GM23338 (cell line): ENCODE results near the gene TEX35.

Experiments
- CREB1 ChIP-seq: fragments of 250-450 bp; sonication (Bioruptor Pico); IDR thresholded peaks from 2 replicates; pipeline ENCODE4 v1.5.0; 2020; ENCODE audit warnings: low read depth, mild to moderate bottlenecking, moderate library complexity
- EZH2 ChIP-seq: fragments of 200-600 bp; sonication (generic); IDR thresholded peaks from one replicate; pipeline ENCODE4 v1.8.0; 2017; ENCODE audit warnings: antibody characterized with exemption, mild to moderate bottlenecking, low read depth; ENCODE audit not compliant: unreplicated experiment
- EZH2phosphoT487 ChIP-seq: fragments of 200-600 bp; sonication (generic); IDR thresholded peaks from one replicate; pipeline ENCODE4 v1.8.1; 2018; ENCODE audit warnings: antibody characterized with exemption; ENCODE audit not compliant: unreplicated experiment
- JUNB ChIP-seq: IDR thresholded peaks from one replicate; pipeline ENCODE4 v1.6.1; 2016; ENCODE audit warnings: antibody characterized with exemption; ENCODE audit not compliant: unreplicated experiment
- POLR2AphosphoS5 ChIP-seq: IDR thresholded peaks from 2 replicates; pipeline ENCODE4 v1.6.1; 2016; ENCODE audit warnings: antibody characterized with exemption, low read depth
- STAT1 ChIP-seq: IDR thresholded peaks from one replicate; pipeline ENCODE4 v1.6.1; 2016; ENCODE audit warnings: antibody characterized with exemption; ENCODE audit not compliant: unreplicated experiment
- ZNF331 ChIP-seq: fragments of 250-450 bp; sonication (Bioruptor Pico); IDR thresholded peaks from 2 replicates; pipeline ENCODE4 v1.5.0; 2020; ENCODE audit warnings: low read depth, mild to moderate bottlenecking, moderate library complexity
- TF ChIP-seq, protein P1 (sequence below), 2 experiments: fragments of 200-600 bp in 1 of 2; sonication (generic) in 1 of 2; conservative IDR thresholded peaks; 2 replicates each; pipeline versions ENCODE4 v1.5.1 to v1.6.1; 2016 to 2017; ENCODE audit warnings: antibody characterized with exemption in 2 of 2, low read depth in 2 of 2, mild to moderate bottlenecking in 2 of 2, moderate library complexity in 1 of 2
- TF ChIP-seq, protein P2 (sequence below): IDR thresholded peaks from one replicate; pipeline ENCODE4 v1.6.1; 2018; ENCODE audit warnings: antibody characterized with exemption; ENCODE audit not compliant: unreplicated experiment
- TF ChIP-seq, protein P3 (sequence below): IDR thresholded peaks from 2 replicates; pipeline ENCODE4 v1.6.1; 2016; ENCODE audit warnings: antibody characterized with exemption

DNA sequence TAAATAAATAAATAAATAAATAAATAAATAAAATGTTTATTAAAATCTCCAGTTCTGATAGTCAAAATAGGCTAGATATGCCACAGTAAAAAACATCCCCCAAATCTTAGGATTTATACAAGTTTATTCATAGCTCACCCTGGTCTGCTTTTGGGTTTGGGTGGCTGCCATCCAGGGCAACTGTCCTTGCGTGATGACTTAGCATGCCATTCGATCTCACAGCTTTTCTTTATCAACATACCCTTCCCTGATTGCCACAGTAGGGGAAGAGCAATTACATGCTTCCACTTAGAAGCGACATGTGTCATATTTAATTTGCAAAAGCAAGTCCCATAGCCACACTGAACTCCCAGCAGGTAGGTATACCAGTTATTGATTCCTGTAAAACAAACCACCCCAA, 52.7 kb downstream of the TEX35 start:
- TF ChIP-seq, protein P1, sequence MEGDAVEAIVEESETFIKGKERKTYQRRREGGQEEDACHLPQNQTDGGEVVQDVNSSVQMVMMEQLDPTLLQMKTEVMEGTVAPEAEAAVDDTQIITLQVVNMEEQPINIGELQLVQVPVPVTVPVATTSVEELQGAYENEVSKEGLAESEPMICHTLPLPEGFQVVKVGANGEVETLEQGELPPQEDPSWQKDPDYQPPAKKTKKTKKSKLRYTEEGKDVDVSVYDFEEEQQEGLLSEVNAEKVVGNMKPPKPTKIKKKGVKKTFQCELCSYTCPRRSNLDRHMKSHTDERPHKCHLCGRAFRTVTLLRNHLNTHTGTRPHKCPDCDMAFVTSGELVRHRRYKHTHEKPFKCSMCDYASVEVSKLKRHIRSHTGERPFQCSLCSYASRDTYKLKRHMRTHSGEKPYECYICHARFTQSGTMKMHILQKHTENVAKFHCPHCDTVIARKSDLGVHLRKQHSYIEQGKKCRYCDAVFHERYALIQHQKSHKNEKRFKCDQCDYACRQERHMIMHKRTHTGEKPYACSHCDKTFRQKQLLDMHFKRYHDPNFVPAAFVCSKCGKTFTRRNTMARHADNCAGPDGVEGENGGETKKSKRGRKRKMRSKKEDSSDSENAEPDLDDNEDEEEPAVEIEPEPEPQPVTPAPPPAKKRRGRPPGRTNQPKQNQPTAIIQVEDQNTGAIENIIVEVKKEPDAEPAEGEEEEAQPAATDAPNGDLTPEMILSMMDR (conservative IDR thresholded peaks at IDR 0.05; ENCODE audit: low read depth in 2 of 2) = no peak
- no peak for TF ChIP-seq POLR2AphosphoS5
- TF ChIP-seq, protein P2, sequence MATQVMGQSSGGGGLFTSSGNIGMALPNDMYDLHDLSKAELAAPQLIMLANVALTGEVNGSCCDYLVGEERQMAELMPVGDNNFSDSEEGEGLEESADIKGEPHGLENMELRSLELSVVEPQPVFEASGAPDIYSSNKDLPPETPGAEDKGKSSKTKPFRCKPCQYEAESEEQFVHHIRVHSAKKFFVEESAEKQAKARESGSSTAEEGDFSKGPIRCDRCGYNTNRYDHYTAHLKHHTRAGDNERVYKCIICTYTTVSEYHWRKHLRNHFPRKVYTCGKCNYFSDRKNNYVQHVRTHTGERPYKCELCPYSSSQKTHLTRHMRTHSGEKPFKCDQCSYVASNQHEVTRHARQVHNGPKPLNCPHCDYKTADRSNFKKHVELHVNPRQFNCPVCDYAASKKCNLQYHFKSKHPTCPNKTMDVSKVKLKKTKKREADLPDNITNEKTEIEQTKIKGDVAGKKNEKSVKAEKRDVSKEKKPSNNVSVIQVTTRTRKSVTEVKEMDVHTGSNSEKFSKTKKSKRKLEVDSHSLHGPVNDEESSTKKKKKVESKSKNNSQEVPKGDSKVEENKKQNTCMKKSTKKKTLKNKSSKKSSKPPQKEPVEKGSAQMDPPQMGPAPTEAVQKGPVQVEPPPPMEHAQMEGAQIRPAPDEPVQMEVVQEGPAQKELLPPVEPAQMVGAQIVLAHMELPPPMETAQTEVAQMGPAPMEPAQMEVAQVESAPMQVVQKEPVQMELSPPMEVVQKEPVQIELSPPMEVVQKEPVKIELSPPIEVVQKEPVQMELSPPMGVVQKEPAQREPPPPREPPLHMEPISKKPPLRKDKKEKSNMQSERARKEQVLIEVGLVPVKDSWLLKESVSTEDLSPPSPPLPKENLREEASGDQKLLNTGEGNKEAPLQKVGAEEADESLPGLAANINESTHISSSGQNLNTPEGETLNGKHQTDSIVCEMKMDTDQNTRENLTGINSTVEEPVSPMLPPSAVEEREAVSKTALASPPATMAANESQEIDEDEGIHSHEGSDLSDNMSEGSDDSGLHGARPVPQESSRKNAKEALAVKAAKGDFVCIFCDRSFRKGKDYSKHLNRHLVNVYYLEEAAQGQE = no peak
- TF ChIP-seq EZH2phosphoT487 = no peak
- TF ChIP-seq, protein P3, sequence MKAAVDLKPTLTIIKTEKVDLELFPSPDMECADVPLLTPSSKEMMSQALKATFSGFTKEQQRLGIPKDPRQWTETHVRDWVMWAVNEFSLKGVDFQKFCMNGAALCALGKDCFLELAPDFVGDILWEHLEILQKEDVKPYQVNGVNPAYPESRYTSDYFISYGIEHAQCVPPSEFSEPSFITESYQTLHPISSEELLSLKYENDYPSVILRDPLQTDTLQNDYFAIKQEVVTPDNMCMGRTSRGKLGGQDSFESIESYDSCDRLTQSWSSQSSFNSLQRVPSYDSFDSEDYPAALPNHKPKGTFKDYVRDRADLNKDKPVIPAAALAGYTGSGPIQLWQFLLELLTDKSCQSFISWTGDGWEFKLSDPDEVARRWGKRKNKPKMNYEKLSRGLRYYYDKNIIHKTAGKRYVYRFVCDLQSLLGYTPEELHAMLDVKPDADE = no peak
- no peak for TF ChIP-seq ZNF331 (CRISPR knock-in tag)
- no peak for TF ChIP-seq EZH2
- TF ChIP-seq CREB1 (CRISPR knock-in tag) = no peak
- no peak for TF ChIP-seq JUNB
- TF ChIP-seq STAT1 = no peak
